ENCODE measurements around the gene RGS17.

RGS17 gene

DNA sequence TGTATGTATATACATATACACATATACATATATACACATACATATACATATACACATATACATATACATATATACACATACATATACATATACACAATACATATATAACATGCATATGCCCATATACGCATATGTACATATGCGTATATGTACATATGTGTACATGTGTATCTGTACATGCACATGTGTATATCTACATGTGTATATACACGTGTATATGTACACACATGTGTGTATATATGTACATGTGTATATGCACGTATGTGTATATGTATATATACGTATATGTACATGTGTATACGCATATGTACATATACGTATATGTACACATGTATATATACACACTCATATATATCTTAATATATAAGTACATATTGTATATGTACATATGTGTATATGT, 60.3 kb downstream of the RGS17 start:
- H3K36me3 ChIP-seq (ENCODE audit: insufficient read depth, low read length) = no peaks in the 10 kb centered on the region
- H3K27me3 ChIP-seq (ENCODE audit: insufficient read depth, low read length, poor library complexity, severe bottlenecking) = no peaks in the 10 kb centered on the region
- no peak overlapping the region for H3K9ac ChIP-seq (ENCODE audit: low read depth, low read length, poor library complexity, severe bottlenecking)
- no peaks in the 10 kb centered on the region for H3F3A ChIP-seq (ENCODE audit: low read depth)
- no peak overlapping the region for H3K4me2 ChIP-seq (ENCODE audit: low read depth, low read length, poor library complexity, severe bottlenecking)
- no peaks in the 10 kb centered on the region for H3K9me2 ChIP-seq (replicated peaks; ENCODE audit: low read depth, low read length)
- no peaks in the 10 kb centered on the region for H3K79me2 ChIP-seq (ENCODE audit: insufficient read depth, low read length)
- H3K4me3 ChIP-seq (ENCODE audit: low read length, poor library complexity, severe bottlenecking) = no peak overlapping the region
- H4K20me1 ChIP-seq (ENCODE audit: insufficient read depth, low read length, poor library complexity, severe bottlenecking) = no peaks in the 10 kb centered on the region
- no peaks in the 10 kb centered on the region for H3K4me1 ChIP-seq (ENCODE audit: insufficient read depth, low read length, poor library complexity, severe bottlenecking)
- H3K9me3 ChIP-seq (ENCODE audit: insufficient read depth, low read depth, low read length) = no peaks in the 10 kb centered on the region
- no peak for TF ChIP-seq EZH2phosphoT487 (IDR thresholded peaks at IDR 0.05; ENCODE audit: borderline replicate concordance)
- TF ChIP-seq, protein P1, sequence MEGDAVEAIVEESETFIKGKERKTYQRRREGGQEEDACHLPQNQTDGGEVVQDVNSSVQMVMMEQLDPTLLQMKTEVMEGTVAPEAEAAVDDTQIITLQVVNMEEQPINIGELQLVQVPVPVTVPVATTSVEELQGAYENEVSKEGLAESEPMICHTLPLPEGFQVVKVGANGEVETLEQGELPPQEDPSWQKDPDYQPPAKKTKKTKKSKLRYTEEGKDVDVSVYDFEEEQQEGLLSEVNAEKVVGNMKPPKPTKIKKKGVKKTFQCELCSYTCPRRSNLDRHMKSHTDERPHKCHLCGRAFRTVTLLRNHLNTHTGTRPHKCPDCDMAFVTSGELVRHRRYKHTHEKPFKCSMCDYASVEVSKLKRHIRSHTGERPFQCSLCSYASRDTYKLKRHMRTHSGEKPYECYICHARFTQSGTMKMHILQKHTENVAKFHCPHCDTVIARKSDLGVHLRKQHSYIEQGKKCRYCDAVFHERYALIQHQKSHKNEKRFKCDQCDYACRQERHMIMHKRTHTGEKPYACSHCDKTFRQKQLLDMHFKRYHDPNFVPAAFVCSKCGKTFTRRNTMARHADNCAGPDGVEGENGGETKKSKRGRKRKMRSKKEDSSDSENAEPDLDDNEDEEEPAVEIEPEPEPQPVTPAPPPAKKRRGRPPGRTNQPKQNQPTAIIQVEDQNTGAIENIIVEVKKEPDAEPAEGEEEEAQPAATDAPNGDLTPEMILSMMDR (conservative IDR thresholded peaks at IDR 0.05; ENCODE audit: low read length) = no peak
- no peak overlapping the region for H2AFZ ChIP-seq (ENCODE audit: low read length)

DNA sequence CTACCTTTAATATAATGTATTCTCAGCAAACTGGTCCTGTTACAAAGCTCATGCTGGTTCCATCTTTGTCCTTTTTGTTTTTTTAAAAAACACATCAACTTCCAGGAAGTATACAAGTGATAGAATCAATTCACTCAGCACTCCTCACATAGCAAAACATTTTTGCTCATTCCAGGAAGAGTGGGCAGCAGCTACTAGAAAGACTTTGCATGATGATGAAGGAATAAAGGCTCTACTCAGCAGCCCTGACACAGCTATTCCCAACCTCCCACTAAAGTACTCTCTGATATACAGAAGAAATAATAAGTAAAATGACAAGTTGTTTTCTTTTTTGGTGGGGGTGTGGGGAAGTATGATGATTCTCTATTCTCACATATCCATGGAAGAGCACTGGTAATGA, 61.2 kb downstream of the RGS17 start:
- Histone ChIP-seq H3F3A (ENCODE audit: low read depth) (no peaks in the 10 kb centered on the region), H3K79me2 (ENCODE audit: insufficient read depth, low read length) (no peaks in the 10 kb centered on the region), H3K9me2 (replicated peaks; ENCODE audit: low read depth, low read length) (no peaks in the 10 kb centered on the region), H3K36me3 (ENCODE audit: insufficient read depth, low read length) (no peaks in the 10 kb centered on the region), H3K4me1 (ENCODE audit: insufficient read depth, low read length, poor library complexity, severe bottlenecking) (no peaks in the 10 kb centered on the region), H3K4me2 (ENCODE audit: low read depth, low read length, poor library complexity, severe bottlenecking) (no peak overlapping the region), H3K4me3 (ENCODE audit: low read length, poor library complexity, severe bottlenecking) (no peak overlapping the region), H2AFZ (ENCODE audit: low read length) (no peak overlapping the region), H3K27me3 (ENCODE audit: insufficient read depth, low read length, poor library complexity, severe bottlenecking) (no peaks in the 10 kb centered on the region), H3K9me3 (ENCODE audit: insufficient read depth, low read depth, low read length) (no peaks in the 10 kb centered on the region), H4K20me1 (ENCODE audit: insufficient read depth, low read length, poor library complexity, severe bottlenecking) (no peaks in the 10 kb centered on the region), H3K9ac (ENCODE audit: low read depth, low read length, poor library complexity, severe bottlenecking) (no peak overlapping the region)
- TF ChIP-seq EZH2phosphoT487 (IDR thresholded peaks at IDR 0.05; ENCODE audit: borderline replicate concordance) = no peak
- TF ChIP-seq, protein P1 (conservative IDR thresholded peaks at IDR 0.05; ENCODE audit: low read length) = no peak

DNA sequence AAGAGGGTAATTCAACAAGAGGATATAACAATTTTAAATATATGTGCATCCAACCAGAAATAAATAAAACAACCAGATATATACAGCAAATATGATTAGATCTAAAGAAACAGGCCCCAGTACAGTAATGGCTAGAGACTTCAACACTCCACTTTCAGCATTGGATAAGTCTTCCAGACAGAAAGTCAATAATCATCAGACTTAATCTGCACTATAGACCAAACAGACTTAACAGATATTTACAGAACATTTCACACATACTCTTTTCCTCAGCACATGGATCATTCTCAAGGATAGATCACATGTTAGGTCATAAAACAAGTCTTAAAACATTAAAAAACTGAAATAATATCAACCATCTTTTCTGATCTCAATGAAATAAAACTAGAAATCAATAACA, 65.9 kb downstream of the RGS17 start:
- Histone ChIP-seq H3K4me3 (ENCODE audit: low read length, poor library complexity, severe bottlenecking) (no peak overlapping the region), H3K9ac (ENCODE audit: low read depth, low read length, poor library complexity, severe bottlenecking) (no peak overlapping the region), H3K4me2 (ENCODE audit: low read depth, low read length, poor library complexity, severe bottlenecking) (no peak overlapping the region), H4K20me1 (ENCODE audit: insufficient read depth, low read length, poor library complexity, severe bottlenecking) (no peaks in the 10 kb centered on the region), H3K79me2 (ENCODE audit: insufficient read depth, low read length) (no peaks in the 10 kb centered on the region), H2AFZ (ENCODE audit: low read length) (no peak overlapping the region), H3K4me1 (ENCODE audit: insufficient read depth, low read length, poor library complexity, severe bottlenecking) (no peaks in the 10 kb centered on the region), H3K27me3 (ENCODE audit: insufficient read depth, low read length, poor library complexity, severe bottlenecking) (no peaks in the 10 kb centered on the region), H3K9me3 (ENCODE audit: insufficient read depth, low read depth, low read length) (no peaks in the 10 kb centered on the region), H3K36me3 (ENCODE audit: insufficient read depth, low read length) (no peaks in the 10 kb centered on the region), H3F3A (ENCODE audit: low read depth) (no peaks in the 10 kb centered on the region), H3K9me2 (replicated peaks; ENCODE audit: low read depth, low read length) (no peaks in the 10 kb centered on the region)
- TF ChIP-seq, protein P1 (conservative IDR thresholded peaks at IDR 0.05; ENCODE audit: low read length) = no peak
- no peak for TF ChIP-seq EZH2phosphoT487 (IDR thresholded peaks at IDR 0.05; ENCODE audit: borderline replicate concordance)
